Gastrocnemius medialis (tissue), 4 donors: ENCODE results near the gene MTNR1B. TPM values are rescaled to one million over a fixed set of nuclear protein-coding genes. Genes with fewer than 3 reads are reported as not detected.

Experiments
- ATAC-seq, 2 donors: fragments of 150-250 bp; one replicate each; pipeline ENCODE4 v1.9.1; 2016
- DNase-seq, 2 donors: peaks; one replicate each; pipeline ENCODE4 v3.0.0-alpha.2; 2019
- H3K27ac ChIP-seq, 4 donors: fragments of 200-600 bp; sonication (generic); 1 replicate in 1 of 4; 2 replicates in 3 of 4; pipeline ENCODE4 v1.5.1; 2016 to 2018; ENCODE audit warnings: mild to moderate bottlenecking in 2 of 4, moderate library complexity in 1 of 4
- H3K27me3 ChIP-seq, 3 donors: fragments of 200-600 bp; sonication (generic) in 2 of 3; 1 replicate in 1 of 3; 2 replicates in 2 of 3; pipeline versions ENCODE4 v1.5.1 to v1.6.0; 2016 to 2019; ENCODE audit warnings: mild to moderate bottlenecking in 1 of 3, moderate library complexity in 1 of 3
- H3K36me3 ChIP-seq, 2 donors: fragments of 200-600 bp; sonication (generic) in 1 of 2; one replicate each; pipeline ENCODE4 v1.5.1; 2017 to 2018
- H3K4me1 ChIP-seq, 2 donors: fragments of 200-600 bp; sonication (generic) in 1 of 2; one replicate each; pipeline ENCODE4 v1.5.1; 2016 to 2017; ENCODE audit warnings: mild to moderate bottlenecking in 2 of 2
- H3K4me3 ChIP-seq, 4 donors: fragments of 200-600 bp; sonication (generic) in 3 of 4; 1 replicate in 1 of 4; 2 replicates in 3 of 4; pipeline ENCODE4 v1.5.1; 2016 to 2019; ENCODE audit warnings: mild to moderate bottlenecking in 2 of 4
- H3K9me3 ChIP-seq, 3 donors: fragments of 200-600 bp; sonication (generic) in 2 of 3; 1 replicate in 1 of 3; 2 replicates in 2 of 3; pipeline ENCODE4 v1.5.1; 2016 to 2019
- POLR2A ChIP-seq, 2 donors: fragments of 450-650 bp; IDR thresholded peaks; one replicate each; pipeline ENCODE4 v1.6.1; 2017; ENCODE audit warnings: antibody characterized with exemption in 2 of 2, mild to moderate bottlenecking in 2 of 2, moderate library complexity in 2 of 2
- in situ Hi-C, 4 donors: fragments of 200-750 bp; cut with MboI; loops; one replicate each; pipeline versions ENCODE4 v1.15.0 to v1.8.0; 2017; ENCODE audit warnings: low sequenced_read_pairs in 4 of 4
- intact Hi-C: fragments of 100-400 bp; cut with DNase I; formaldehyde crosslinking; loops from one replicate; pipeline ENCODE4 v1.15.1; 2023; ENCODE audit warnings: low total_unique reads
- total RNA-seq, 4 donors: library from RNA; depleted of rRNA; stranded (reverse); fragments of >200 nt; gene quantifications; one replicate each; pipeline versions ENCODE4 v1.1.0 to v1.2.3, GENCODE V29; 2016
- TF ChIP-seq, protein P1 (sequence below), 5 experiments: fragments of 450-650 bp in 3 of 5; fragments of 200-600 bp in 2 of 5; sonication (generic) in 2 of 5; IDR thresholded peaks in 4 of 5; conservative IDR thresholded peaks in 1 of 5; 1 replicate in 4 of 5; 2 replicates in 1 of 5; pipeline ENCODE4 v1.5.1; 2016 to 2019; ENCODE audit warnings: antibody characterized with exemption in 5 of 5, mild to moderate bottlenecking in 3 of 5, moderate library complexity in 3 of 5

The MTNR1B gene
- total RNA-seq, 4 donors from 2014 or later, result not detected

DNA sequence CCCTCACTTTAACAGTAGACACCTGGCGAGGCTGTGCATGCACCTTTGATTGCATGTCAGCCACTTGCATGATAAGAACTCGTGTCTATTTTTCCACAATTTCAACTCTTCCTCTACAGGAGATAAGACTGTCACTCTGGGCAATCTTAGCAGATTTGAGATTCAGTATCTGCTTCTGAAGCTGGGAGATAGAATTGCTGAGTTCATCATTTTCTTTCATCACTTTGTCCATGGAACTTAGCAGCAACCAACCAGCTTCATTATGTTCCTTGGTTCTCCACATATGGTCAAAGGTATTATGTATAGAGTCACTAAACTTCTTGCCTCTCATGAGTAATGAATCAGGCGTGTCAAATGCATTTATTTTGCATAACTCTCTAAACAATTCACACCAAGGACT is 17.1 kb downstream of the MTNR1B start:
- H3K4me3 ChIP-seq, result no peak overlapping the region
- no peak overlapping the region for H3K27ac ChIP-seq
- no peaks in the 10 kb centered on the region for H3K36me3 ChIP-seq
- no peaks in the 10 kb centered on the region for H3K27me3 ChIP-seq
- intact Hi-C loops, result no loop called here
- DNase-seq (no peak), ATAC-seq (no peak)
- no peaks in the 10 kb centered on the region for H3K9me3 ChIP-seq
- in situ Hi-C loops, result no loop called here
- TF ChIP-seq, protein P1, sequence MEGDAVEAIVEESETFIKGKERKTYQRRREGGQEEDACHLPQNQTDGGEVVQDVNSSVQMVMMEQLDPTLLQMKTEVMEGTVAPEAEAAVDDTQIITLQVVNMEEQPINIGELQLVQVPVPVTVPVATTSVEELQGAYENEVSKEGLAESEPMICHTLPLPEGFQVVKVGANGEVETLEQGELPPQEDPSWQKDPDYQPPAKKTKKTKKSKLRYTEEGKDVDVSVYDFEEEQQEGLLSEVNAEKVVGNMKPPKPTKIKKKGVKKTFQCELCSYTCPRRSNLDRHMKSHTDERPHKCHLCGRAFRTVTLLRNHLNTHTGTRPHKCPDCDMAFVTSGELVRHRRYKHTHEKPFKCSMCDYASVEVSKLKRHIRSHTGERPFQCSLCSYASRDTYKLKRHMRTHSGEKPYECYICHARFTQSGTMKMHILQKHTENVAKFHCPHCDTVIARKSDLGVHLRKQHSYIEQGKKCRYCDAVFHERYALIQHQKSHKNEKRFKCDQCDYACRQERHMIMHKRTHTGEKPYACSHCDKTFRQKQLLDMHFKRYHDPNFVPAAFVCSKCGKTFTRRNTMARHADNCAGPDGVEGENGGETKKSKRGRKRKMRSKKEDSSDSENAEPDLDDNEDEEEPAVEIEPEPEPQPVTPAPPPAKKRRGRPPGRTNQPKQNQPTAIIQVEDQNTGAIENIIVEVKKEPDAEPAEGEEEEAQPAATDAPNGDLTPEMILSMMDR (IDR thresholded peaks at IDR 0.05 in 4 of 5, conservative IDR thresholded peaks at IDR 0.05 in 1 of 5), result no peak
- TF ChIP-seq POLR2A (IDR thresholded peaks at IDR 0.05), result no peak
- no peaks in the 10 kb centered on the region for H3K4me1 ChIP-seq

DNA sequence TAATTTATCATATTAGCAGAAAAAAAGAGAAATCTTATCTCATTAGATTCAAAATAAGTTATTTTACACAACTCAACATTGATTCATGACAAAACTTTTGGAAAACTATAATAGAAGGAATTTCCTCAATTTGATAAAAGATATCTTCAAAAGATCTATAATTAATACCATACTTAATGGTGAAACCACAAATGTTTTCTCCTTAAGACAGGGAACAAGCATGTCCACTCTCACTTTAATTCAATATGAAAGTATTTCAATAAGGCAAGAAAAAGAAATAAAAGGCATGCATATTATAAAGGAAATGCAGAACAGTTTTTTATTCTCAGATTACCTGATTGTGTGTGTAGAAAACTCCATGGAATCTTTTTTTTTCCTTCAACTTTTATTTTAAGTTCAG is 23.6 kb downstream of the MTNR1B start:
- intact Hi-C loops, result no loop called here
- H3K4me1 ChIP-seq, result no peaks in the 10 kb centered on the region
- in situ Hi-C loops, result no loop called here
- no peaks in the 10 kb centered on the region for H3K9me3 ChIP-seq
- no peak for ATAC-seq
- H3K36me3 ChIP-seq, result no peaks in the 10 kb centered on the region
- no peak for DNase-seq
- no peaks in the 10 kb centered on the region for H3K27me3 ChIP-seq
- TF ChIP-seq, protein P1 (IDR thresholded peaks at IDR 0.05 in 4 of 5, conservative IDR thresholded peaks at IDR 0.05 in 1 of 5), result no peak
- TF ChIP-seq POLR2A (IDR thresholded peaks at IDR 0.05), result no peak
- no peak overlapping the region for H3K4me3 ChIP-seq
- H3K27ac ChIP-seq, result no peak overlapping the region

DNA sequence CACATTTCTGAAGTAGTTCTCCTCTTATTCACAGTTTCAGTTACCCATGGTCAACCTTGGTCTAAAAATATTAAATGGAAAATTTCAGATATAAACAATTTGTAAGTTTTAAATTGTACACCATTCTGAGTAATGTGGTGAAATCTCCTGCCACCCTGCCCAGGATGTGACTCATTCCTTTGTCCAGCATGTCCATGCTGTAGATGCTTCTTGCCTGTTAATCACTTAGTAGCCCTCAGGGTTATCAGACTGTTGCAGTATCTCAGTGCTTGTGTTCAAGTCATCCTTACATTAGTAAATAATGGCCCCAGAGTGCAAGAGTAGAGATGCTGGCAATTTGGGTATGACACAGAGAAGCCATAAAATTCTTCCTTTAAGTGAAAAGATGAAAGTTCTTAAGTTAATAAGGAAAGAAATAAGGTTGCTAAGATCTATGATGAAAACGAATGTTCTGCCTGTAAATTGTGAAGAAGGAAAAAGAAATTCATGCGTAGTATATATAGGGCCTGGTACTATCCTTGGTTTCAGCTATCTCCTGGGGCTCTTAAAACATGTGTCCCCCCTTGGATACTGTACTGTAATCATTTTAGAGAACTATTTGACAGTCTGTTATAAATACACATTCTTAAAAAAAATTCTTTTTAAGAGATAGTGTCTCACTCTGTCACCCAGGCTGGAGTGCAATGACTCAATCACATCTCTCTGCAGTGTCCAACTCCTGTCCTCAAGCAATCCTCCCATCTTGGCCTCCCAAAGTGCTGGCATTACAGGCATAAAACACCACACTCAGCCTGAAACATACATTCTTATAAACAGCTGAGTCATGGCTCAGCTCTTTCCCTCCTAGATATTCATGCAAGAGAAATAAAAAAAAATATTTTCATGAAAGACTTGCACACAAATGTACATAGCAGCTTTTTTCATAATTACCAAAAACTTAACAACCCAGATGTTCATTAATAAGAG is 31.3 kb downstream of the MTNR1B start:
- no peak overlapping the region for H3K27ac ChIP-seq
- H3K36me3 ChIP-seq, result no peaks in the 10 kb centered on the region
- in situ Hi-C loops (no loop called here), intact Hi-C loops (no loop called here)
- TF ChIP-seq, protein P1 (IDR thresholded peaks at IDR 0.05 in 4 of 5, conservative IDR thresholded peaks at IDR 0.05 in 1 of 5), result no peak
- H3K4me3 ChIP-seq, result no peak overlapping the region
- H3K27me3 ChIP-seq, result no peaks in the 10 kb centered on the region
- no peak for DNase-seq
- no peaks in the 10 kb centered on the region for H3K9me3 ChIP-seq
- no peaks in the 10 kb centered on the region for H3K4me1 ChIP-seq
- ATAC-seq, result no peak

DNA sequence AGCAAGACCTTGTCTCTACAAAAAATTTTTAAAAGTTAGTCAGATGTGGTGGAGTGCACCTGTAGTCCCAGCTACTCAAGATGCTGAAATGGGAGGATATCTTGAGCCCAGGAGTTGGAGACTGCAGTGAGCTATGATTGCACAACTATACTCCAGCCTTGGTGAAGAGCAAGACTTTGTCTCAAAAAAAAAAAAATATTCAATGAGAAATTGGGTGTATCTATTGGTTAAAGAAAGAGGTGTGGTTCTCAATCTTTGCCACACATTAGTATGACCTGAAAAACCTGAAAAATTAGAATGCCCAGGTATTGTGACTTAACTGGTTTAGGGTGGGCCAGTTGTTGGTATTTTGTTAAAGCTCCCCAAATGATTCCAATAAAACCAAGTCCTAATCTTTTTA is 32.4 kb downstream of the MTNR1B start:
- TF ChIP-seq, protein P1 (IDR thresholded peaks at IDR 0.05 in 4 of 5, conservative IDR thresholded peaks at IDR 0.05 in 1 of 5), result no peak
- TF ChIP-seq POLR2A (IDR thresholded peaks at IDR 0.05), result no peak
- Histone ChIP-seq H3K4me1 (no peaks in the 10 kb centered on the region), H3K4me3 (no peak overlapping the region), H3K9me3 (no peaks in the 10 kb centered on the region), H3K36me3 (no peaks in the 10 kb centered on the region), H3K27me3 (no peaks in the 10 kb centered on the region), H3K27ac (no peak overlapping the region)
- intact Hi-C loops, result no loop called here
- in situ Hi-C loops, result no loop called here
- ATAC-seq (no peak), DNase-seq (no peak)
